ENCODE measurements around the gene OR2A25.

Gene OR2A25

DNA sequence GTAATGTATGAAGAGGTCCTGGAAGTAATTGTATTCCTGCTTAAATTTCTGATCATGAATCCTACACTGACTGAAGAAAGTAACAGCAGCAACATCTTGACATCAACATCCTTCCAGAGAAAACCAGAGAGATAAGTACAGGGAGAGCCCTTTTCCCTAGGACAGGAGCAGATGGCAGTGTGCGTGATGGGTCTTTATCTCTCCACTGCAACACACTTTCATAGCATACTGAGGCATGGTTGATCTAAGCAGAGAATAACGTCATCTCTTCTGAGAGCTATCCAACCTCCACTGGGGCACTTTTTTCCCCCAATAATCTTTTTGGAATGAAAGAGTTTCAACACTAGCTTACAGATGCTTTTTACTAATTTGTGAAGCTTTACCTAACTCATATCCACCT lies 342 bp downstream of the OR2A25 start:
- DNase-seq (ENCODE audit: low read depth in 3 of 3) = no peak

DNA sequence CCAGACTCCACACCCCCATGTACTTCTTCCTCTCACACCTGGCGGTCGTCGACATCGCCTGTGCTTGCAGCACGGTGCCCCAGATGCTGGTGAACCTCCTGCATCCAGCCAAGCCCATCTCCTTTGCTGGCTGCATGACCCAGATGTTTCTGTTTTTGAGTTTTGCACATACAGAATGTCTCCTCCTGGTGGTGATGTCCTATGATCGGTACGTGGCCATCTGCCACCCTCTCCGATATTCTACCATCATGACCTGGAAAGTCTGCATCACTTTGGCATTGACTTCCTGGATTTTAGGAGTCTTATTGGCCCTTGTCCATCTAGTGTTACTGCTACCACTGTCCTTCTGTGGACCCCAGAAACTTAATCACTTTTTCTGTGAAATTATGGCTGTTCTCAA lies 4.8 kb downstream of the OR2A25 start:
- DNase-seq (ENCODE audit: low read depth in 3 of 3) = no peak

DNA sequence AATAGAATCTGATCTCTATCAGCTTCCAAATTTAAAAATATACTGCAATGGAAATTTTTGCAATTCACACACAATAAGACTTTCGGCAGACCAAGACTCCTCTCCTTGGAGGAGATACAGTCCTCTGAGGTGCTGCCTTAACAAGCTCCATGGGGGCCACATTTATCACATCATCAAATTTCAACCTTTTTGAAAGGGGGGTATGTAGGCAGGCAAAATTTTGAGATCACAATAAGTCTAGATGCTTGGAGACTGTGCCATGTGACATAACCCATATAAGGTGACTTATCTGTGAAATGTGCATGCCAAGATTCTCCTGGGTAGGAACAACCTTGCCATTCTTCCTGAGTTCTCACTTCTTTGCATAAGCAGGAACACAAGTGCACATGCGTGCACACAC lies 16.4 kb downstream of the OR2A25 start, which contains the start of gene OR2A12:
OR2A12 (plus strand) TSS at position 301 of the 400 bp plus-strand sequence. CDS start 8,830 bp downstream, outside the sequence.
- no peak for DNase-seq (ENCODE audit: low read depth in 3 of 3)

DNA sequence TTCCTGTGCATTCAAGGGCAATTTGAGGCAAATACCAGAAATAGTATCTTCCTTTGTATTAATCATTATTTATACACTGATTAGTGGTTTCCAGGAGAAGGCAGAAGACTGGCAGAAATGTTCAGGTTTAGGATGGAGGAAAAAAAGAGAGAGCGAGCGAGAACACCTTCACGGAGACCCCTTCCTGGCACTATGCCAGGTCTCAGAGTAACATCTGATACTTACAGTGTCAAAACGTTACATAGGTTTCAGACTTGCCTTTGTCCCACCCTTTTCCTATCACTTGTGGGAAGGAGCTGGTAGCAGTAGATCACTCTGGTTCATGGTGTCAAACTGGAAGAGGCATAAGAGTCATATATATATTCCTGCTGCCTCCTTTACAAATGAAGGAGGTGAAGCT lies 17.1 kb downstream of the OR2A25 start:
- DNase-seq (ENCODE audit: low read depth in 3 of 3) = no peak

DNA sequence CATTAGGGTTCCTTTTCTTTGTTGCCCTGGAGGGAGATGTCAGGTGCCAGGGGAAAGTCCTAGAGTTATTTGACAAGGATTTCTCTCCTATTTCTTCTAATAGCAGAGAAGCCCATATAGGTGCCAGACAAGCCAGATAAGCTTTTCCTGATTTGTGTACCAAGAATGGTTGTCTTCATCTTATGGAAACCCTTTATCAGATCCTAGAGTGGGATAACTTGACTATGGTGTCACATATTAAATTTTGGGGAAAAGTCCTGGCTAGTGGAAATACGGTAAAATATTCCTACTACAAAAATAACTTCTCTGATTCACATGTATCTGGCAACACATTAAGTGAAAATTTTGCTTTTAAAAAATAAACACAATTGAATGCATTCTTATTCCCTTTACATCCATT lies 17.6 kb downstream of the OR2A25 start:
- no peak for DNase-seq (ENCODE audit: low read depth in 3 of 3)

DNA sequence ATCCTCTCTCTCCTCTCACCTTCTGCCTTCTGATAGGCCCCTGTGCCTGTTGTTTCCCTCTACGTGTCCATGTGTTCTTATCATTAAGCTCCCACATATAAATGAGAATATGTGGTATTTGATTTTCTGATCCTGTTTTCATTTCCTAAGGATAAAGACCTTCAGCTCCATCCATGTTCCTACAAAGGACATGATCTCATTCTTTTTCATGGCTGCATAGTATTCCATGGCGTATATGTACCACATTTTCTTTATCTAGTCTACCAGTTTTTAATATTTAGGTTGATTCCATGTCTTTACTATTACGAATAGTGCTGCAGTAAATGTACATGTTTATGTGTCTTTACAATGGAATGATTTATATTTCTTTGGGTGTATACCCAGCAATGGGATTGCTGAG lies 21.1 kb downstream of the OR2A25 start:
- DNase-seq (ENCODE audit: low read depth in 3 of 3) = no peak

DNA sequence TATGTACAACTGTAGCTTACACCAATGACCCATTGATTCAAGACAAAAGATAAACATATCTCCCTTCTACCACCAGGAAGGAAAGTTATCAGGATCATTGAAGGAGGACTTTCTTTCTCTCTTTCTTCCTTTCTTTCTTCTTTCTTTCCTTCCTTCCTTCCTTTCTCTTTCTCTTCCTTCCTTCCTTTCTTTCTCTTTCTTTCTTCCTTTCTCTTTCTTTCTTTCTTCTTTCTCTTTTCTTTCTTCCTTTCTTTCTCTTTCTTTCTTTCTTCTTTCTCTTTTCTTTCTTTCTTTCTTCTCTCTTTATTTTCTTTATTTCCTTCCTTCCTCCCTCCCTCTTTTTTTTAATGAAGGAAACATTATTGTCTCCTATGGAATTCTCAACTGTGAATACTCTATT lies 29.2 kb downstream of the OR2A25 start:
- DNase-seq (ENCODE audit: low read depth in 3 of 3) = no peak

DNA sequence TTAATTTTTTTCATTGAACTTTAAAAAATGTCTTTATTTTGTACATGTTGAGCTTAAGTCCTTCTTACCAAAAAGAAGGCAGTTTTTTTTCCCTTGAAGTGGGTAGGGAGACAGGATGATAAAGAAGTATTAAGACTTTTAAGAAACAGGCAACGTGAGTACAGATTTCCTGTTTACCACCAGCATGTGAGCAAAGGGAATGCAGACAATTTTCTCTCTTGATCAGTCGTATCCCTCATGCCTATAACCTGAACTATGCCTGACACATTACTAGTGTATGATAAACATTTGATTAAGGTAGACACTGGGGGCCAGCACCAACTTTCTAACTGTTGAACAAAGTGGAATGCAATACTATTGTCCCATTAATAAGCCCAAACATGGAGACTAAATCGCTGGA lies 31.0 kb downstream of the OR2A25 start:
- no peak for DNase-seq (ENCODE audit: low read depth in 3 of 3)

DNA sequence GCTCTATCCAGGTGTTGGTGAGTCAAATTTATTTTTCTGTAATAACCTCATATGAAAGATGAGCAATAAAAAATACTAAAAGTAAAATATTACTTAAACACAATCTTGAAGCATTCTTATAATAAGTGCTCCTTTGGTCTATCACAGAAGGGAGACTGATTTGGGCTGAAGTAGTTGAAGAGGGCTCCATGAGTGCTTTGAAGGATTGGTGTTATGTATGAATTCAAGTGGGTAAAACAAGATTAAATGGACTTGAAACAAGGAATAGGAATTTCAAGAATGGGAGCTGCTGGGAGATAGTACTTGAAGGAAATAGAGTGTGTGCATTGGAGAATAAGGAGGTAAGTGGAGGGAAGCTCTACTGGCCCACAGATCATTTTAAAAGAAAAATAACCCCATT lies 32.4 kb downstream of the OR2A25 start:
- no peak for DNase-seq (ENCODE audit: low read depth in 3 of 3)

DNA sequence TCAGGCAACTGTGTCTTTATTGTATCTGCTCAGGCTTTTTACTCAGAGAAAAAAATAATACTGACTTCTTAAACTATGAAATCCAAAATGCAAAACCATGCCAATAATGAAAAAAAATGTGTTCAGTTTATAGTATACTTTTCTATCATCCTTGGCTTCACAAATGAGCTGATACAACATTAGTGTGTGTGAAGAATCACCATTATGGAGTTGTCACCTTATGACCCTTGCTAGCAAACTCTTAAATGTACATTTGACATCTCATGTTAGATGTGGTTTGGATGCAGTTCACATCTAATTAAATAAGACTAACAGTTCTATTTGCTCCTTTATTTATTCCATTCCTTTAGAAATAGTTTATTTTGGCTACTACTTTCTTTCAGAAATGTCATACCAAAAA lies 35.6 kb downstream of the OR2A25 start:
- no peak for DNase-seq (ENCODE audit: low read depth in 3 of 3)

DNA sequence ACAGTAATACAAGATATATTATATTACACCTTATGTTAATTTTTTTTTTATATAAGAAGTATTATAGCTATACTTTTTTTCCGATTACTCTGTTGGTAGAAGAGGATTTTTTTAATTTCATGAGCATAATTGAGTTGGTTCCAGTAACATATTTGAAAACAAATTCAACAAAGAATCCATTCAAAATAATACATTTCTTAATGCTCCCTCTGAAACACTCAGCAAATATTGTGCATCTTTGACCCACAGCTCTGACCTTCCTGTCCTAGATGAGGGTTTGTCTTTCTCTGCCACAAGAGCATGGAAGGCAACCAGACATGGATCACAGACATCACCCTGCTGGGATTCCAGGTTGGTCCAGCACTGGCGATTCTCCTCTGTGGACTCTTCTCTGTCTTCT lies 39.7 kb downstream of the OR2A25 start, which contains the start of gene OR2A2:
OR2A2 (plus strand) TSS at position 301 of the 400 bp plus-strand sequence; CDS start at position 301, 0 bp downstream.
- no peak for DNase-seq (ENCODE audit: low read depth in 3 of 3)

DNA sequence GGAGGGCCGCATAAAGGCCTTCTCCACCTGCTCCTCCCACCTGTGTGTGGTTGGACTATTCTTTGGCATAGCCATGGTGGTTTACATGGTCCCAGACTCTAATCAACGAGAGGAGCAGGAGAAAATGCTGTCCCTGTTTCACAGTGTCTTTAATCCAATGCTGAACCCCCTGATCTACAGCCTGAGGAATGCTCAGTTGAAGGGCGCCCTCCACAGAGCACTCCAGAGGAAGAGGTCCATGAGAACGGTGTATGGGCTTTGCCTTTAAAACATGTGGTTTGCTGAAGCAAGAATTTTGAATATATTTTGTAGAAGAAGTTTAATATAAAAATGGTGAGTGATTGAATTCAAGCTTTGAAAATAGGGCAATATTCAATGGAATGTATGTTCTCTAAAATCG lies 40.7 kb downstream of the OR2A25 start:
- no peak for DNase-seq (ENCODE audit: low read depth in 3 of 3)

DNA sequence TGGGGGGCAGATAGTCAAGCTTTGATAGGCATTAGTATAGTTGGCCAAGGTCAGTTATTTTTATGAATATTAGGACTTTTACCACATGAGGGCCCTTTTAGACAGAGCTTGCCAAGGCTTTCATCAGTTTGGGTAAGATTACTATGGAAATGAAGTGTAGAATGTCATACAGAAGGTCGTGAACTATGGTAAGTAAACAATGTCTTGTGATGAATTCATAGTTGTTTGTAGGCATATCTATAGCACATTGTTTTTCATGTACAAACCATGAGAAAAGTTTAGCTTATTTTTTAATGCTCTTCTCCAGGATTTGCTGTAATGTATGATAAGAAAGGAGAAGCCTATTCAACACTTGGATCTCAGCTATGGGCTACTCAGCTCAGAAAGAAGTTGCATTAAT lies 44.0 kb downstream of the OR2A25 start:
- DNase-seq (ENCODE audit: low read depth in 3 of 3) = no peak

DNA sequence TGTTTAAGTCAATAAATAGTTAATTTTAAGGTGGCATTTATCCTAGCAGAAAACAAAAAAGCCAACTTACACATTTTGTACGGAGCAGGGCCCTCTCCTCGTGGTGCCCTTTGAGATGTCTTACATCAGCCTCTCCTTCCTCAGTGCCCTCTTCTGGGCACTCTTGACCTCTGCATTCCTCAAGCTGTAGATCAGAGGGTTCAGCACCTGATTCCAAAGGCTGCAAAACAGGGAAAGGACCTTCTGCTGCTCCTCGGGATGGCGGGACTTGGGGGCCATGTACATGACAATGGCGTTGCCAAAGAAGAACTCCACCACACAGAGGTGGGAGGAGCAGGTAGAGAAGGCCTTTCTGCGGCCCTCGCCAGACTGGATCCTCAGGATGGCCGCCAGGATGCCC lies 48.7 kb downstream of the OR2A25 start:
- DNase-seq (ENCODE audit: low read depth in 3 of 3) = no peak

DNA sequence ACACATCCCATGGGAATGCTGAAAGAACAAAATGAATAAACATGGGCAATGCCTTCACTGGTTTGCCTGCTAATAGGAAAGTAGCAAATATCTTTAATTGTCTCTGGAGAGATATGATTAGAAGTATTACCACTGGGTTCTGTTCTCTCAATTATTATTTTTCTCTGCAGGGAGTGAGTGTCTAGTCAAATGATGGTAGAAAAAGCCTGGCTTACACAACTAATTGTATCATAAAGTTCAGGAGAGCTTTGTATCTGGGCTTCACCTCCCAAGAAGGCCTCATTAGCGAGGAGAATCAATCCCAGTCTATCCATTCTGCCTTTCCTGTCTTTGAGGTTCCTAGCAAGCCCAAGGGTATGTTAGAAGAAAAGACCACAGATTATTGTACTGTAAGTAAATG lies 53.3 kb downstream of the OR2A25 start, which contains the start of gene OR2A14:
OR2A14 (plus strand) TSS at position 301 of the 400 bp plus-strand sequence. CDS start 5,937 bp downstream, outside the sequence.
- no peak for DNase-seq (ENCODE audit: low read depth in 3 of 3)
